ENCODE measurements around the gene IP6K2.

IP6K2 gene

GRCh38 chr3:48639944-48640606 is 76.9 kb downstream of the IP6K2 start:
- DNase-seq (ENCODE audit: low read depth, low spot score), result no peak
